HG03135 (cell line): ENCODE data around the gene FCRLA.
"Not testable (repeated sequence)": the region's sequence is repeated elsewhere in the genome, so short reads cannot be mapped to it uniquely, and the experiment has no call there.

Source experiments
- ATAC-seq: cut with Tn5 transposase; IDR thresholded peaks from one replicate; pipeline ENCODE4 v1.9.1; 2021; ENCODE audit warnings: mild to moderate bottlenecking, moderate library complexity; ENCODE audit not compliant: unreplicated experiment

The FCRLA gene, protein sequence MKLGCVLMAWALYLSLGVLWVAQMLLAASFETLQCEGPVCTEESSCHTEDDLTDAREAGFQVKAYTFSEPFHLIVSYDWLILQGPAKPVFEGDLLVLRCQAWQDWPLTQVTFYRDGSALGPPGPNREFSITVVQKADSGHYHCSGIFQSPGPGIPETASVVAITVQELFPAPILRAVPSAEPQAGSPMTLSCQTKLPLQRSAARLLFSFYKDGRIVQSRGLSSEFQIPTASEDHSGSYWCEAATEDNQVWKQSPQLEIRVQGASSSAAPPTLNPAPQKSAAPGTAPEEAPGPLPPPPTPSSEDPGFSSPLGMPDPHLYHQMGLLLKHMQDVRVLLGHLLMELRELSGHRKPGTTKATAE

DNA sequence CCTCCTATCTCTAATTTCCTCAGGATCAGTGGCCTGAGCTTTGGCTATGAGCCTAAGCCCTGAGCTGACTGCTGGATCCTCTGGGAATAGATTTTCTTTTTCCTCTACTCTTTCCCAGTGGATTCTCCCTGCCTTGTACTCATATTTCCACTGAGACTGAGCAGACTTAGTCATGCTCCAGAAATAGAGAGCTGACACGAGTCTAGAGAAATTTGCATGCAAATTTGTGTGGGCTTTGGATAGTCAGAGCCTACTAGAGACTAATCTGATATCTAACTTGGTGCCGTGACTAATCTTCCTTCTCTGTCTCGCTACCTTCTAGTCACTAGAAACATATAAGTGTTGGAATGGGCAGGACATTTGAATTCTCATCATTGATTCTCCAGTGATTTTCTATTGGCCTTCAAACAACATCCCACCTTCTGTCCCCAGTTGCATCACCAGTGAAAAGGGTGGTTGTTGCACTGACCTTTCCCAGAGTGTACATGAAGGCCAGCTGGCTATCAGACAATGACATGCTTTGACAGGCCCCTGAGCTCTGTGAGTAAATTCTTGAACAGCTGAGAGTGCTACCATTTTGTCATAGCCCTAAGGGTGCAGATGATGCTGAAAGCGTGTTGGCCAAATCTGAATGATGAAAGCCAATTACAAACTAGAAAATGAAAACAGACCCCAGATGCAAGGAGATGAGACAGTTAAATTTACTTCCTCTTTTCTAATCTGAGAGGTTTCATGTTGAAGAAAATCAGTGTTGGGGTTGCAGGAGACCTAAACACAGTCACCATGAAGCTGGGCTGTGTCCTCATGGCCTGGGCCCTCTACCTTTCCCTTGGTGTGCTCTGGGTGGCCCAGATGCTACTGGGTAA, at the start of gene FCRLA:
Gene FCRLA (plus strand): TSS at position 748 of the 866 bp plus-strand sequence. CDS start 36 bp downstream, at position 784.
- peak; percentile 71 for ATAC-seq

DNA sequence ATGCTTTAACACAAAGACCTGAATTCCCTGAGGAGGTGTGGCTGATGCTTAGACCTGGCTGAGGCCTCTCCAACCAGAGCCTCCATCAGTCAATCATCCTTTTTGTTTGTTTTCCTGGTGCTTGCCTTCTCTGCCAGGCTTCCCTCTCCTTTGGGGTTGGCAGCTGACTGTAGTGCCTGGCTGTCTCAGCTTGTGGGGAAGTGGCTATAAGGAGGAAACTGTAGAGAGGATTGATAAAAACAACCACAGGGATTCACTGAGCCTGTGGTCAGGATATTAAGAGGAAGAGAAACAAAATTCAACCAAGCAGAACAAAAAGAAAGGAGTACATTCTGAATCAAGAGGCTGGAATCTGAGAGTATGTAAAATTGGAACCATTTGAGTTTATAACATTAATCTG, 48.5 kb upstream of the FCRLA start:
- not testable (repeated sequence) for ATAC-seq

DNA sequence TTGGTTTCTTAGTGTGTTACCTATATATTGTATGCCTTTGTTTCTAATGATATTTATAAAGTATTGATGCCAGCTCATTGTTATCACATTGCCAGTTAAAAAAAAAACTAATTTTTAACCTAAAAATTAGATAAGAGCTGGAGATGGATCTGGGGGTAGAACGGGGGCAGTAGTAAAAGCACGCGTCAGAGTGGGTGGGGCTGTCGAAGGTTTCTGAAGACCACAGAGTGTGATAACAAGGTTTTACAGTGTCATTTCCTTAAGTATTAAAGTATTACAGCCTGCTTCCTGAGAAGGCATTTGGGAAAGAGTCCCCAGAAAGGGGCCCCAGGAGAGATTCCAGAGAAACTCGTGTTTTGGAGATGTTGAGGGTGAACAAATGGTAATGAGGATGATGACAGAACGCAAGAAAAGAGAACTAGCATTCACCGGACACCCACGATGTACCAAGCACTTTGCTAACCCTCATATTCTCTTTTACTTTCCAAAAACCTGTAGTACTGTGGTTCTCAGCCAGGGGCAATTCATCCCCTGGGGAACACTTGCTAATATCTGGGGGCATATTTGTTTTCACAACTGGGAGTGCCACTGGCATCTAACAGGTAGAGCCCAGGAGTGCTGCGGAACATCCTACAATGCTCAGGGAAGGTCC, 45.2 kb upstream of the FCRLA start:
- ATAC-seq: not testable (repeated sequence)

DNA sequence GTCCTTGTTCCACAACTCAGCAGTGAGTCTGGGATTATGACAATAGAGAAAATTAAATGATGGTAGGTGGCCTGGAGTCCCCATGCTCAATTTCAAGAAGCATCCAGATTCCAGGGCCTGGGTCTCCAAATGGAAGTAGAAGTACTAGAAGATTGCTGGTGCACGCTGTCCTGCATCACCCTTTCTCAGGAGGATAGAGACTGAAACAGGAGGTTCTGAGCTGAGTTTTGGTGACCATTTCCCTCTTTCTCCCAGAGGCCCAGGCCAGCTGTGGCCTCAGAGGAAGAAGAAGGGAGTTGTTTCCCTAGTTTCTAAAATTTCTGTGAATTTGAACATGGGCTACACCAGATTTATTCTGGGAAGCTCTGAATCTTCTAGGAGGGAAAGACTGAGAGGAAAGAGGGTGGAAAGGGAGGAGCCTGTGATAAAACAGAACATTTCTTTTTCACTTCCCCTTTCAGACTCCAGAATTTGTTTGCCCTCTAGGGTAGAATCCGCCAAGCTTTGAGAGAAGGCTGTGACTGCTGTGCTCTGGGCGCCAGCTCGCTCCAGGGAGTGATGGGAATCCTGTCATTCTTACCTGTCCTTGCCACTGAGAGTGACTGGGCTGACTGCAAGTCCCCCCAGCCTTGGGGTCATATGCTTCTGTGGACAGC, 44.2 kb upstream of the FCRLA start, which contains the start of gene FCGR2B:
Gene FCGR2B (plus strand): TSS at position 460 of the 656 bp plus-strand sequence. CDS start 99 bp downstream, at position 559.
- peak; percentile 61 for ATAC-seq

DNA sequence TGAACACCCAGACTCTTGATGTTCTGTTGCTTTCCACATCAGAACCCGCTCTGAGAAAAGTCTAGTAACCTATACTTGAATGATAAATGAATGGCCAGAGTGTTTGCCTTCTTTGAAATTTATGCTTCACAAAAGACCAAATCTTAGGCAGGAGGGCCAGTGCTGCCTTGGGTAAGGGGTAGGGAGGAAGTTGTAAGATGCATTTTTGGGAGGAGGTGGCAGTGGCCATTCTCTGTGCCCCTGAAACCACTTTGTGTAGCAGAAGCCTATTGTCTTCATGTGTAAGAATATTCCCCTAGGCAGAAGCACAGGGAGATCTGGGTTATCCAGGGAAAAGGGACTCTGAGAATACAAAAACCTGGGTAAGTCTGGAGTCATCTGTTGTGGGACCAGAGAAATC, 43.5 kb upstream of the FCRLA start:
- peak; percentile 11 for ATAC-seq

DNA sequence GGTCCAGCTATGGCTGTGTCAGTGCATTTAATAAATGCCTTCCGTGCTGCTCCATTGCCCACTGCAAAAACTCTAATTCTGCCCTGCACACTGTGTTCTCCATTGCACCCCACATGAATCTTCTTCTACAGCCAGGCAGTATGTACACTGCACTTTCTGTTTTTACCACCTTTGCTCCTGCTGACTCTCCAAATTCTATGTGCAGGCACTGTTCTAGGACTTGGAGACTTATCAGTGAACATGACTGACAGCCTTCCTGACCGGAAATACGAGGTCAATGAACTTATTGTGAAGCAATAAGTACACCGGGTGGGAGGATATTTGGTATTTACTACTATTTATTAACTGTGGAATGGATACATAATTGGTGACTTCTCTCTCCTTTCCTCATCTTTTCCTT, 42.3 kb upstream of the FCRLA start:
- ATAC-seq: not testable (repeated sequence)

DNA sequence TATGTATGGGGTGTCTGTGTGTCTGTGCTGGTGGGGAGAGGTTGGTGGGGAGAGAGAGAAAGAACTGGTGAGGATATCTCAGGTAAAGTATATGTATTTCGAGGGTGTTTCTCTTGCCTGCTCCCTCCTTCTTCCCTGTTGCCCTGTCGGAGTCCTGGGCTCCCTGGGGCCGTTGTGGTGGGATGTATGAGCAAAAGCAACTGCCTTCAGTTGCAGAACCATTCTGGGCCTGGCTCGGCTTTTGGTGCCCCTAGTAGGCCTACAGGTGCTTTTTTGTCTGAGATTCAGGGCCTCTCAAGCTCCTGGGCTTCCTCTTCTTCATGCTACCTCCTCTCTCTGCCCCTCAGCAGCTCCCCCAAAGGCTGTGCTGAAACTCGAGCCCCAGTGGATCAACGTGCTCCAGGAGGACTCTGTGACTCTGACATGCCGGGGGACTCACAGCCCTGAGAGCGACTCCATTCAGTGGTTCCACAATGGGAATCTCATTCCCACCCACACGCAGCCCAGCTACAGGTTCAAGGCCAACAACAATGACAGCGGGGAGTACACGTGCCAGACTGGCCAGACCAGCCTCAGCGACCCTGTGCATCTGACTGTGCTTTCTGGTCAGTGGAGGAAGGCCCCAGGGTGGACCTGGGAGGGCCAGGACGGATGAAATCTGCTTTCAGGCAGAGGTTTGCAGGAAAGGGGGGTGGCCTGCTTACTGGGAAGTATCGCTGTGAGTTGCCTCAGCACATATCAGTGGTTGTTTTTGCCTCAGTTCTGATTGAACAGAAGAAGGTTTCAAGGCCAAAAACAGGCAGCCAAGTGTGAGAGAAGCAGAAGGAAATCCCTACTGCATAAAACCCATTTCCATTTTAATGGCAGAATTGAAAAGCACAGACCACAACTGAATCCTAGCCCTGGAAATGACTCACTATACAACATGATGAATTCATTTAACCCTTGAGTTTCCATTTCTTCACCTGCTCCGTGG, 35.7 kb upstream of the FCRLA start:
- ATAC-seq: not testable (repeated sequence)

DNA sequence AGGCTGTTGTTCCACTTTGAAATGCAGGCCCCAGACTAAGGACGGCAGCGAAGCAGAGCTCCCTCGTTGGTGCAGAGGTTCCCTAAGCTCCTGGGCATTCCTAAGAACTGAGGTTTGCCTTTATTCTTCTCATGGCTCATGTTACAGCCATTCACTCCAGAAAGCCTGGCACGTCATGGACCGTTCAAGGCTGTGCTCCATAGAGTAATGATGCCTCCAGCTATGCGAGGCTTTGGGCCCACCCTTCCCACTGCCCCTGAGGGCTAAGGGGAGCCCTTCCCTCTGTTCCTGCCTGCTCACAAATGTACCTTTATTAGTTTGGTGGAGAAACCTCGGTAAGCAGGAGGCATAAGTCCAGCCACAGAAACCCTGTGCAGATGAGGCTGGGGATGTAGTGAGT, 33.6 kb upstream of the FCRLA start:
- not testable (repeated sequence) for ATAC-seq

DNA sequence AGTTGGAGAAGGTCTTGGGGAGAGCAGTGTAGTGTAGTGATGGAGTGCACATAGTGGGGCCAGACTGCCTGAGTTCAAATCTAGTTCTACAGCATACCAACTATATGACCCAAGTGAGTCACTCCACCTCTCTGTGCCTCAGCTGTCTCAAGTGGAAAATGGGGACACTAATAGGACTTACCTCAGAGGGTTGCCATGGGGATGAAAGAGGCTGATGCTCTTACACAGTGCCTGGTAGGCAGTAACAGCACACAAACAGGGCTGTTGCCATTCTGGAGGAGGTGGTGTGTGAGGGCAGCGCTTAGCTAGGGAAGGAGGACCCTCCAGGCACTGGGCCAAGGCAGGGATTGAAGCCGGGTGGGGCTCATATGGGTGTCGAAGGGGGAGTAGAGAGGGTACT, 32.6 kb upstream of the FCRLA start:
- not testable (repeated sequence) for ATAC-seq

DNA sequence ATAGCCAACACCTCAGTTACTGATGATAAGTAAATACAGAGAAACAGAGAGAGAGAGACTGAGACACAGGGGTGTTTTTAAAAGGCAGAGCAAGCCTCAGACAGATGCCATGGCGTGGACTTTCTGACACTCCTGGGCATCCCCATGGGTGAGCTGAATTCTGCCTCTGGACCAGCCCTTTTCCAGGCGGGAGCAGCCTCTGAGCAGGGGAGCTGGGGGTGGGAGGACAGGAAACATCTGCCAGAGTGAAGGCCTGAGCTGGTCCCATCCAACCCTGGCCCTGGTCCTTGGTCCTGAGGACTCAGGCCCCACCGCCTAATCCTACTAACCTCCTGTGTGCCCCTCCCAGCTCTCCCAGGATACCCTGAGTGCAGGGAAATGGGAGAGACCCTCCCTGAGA, 32.1 kb upstream of the FCRLA start:
- not testable (repeated sequence) for ATAC-seq

DNA sequence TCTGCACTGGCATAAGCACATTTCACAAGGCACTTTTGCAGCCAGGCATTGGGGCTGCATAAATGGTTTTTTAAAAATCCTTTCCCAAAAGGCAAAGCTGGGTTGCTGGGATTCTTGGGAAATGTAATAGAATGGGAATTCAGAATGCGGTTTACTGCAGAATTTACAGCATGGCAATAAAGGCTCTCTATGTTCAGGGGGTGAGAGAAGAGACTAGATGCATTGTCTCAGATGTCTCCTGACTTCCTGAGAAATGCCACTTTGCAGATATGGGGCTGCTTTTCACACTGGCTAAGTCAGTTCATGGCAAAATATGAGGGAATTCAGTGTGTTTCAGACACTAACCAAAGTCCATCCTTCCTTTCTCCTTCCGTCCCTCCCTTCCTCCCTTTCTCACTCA, 30.6 kb upstream of the FCRLA start:
- no peak for ATAC-seq

DNA sequence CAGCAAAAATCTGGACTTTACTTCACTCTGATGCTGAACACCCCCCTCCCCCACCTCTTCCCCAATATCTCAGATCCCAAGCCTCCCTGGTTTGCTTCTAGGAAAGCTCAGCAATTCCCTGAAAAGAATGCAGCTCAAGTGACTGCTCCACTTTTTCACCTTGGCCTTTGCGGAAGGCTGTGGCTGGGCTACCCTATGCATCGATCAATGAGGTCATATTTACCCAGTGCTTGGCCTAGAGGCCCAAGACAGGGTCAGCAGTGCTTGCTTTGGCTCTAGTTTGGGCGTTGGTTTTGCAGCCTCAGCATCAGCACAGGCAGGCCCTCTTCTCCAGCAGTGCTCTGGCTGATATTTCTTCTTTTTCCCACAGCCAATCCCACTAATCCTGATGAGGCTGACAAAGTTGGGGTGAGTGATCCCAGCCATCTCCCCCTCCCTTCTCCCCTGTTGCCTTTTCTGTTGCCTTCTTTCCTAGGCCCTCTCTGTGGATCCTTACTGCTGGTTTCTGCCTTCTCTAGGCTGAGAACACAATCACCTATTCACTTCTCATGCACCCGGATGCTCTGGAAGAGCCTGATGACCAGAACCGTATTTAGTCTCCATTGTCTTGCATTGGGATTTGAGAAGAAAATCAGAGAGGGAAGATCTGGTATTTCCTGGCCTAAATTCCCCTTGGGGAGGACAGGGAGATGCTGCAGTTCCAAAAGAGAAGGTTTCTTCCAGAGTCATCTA, 29.9 kb upstream of the FCRLA start:
- no peak for ATAC-seq

DNA sequence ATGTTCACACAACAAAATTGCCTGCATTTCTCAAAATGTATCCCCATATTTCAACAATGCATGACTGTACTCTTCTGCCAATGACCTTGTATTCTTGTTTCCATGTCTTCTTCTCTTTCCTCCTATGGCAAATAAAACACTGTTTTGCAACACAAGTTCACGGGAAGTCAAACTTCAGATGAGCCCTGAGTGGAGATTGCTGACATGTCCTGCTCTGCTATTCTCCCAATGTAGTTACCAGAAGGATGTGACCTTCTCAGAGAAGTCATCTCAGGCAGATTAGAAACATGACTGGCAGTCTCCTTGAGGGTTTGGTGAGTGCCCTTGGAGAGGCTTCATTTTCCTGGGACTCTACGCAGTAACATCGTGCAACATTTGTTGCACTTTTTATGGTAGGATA, 28.5 kb upstream of the FCRLA start:
- ATAC-seq: no peak

DNA sequence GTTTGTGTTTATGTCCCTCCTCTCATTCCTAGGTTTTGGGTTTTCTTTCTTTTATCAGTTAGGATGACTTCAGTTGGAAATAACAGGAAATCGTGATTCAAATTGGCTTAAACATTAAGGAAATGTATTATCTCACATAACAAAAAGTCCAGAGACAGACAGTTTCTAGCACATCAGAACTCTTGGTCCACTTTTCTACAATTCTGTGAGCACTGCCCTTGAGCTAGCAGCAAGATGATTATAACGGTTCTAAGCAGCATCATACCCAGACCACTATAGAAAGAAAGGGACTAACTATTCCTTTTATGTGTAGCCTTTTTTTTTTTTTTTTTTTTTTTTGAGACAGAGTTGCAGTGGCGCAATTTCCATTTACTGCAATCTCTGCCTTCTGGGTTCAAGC, 25.1 kb upstream of the FCRLA start:
- ATAC-seq: no peak

DNA sequence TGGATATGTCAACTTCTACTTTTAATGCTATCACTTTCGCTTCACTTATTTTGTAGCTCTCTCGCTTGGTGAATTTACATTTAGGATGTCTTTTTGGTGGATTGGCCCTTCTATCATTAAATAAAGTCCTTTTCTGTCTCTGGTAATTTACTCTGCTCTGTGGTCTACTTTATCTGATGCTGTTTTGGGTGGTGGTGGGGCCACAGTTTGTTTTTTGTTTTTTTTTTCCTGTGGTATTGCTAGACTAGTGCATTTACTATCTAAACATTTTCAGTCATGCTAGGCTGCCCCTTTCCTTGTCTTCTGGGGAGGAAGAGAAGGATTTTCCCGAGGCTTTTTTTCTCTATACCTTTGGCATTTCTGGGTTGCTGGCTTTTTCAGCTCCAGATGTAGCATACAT, 18.1 kb upstream of the FCRLA start:
- ATAC-seq: no peak

DNA sequence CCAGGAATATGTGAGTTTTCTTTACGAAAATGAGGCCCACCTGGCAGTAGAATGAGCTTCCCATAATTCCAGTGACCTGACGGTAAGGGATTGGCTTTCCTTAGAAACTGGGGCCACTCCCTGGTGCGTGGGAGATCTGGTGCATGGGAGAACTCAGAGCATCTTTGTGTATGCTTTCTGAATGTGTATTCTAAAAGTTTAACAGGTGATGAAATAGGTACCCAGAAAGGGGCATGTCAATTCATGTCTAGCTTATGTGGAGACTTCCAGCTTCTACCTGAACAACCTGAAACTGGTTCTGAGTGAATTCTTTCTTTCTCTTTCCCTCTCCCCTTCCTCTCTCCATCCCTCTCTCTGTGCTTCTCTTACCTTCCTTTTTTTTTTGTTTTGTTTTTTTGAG, 15.2 kb upstream of the FCRLA start:
- ATAC-seq: no peak

DNA sequence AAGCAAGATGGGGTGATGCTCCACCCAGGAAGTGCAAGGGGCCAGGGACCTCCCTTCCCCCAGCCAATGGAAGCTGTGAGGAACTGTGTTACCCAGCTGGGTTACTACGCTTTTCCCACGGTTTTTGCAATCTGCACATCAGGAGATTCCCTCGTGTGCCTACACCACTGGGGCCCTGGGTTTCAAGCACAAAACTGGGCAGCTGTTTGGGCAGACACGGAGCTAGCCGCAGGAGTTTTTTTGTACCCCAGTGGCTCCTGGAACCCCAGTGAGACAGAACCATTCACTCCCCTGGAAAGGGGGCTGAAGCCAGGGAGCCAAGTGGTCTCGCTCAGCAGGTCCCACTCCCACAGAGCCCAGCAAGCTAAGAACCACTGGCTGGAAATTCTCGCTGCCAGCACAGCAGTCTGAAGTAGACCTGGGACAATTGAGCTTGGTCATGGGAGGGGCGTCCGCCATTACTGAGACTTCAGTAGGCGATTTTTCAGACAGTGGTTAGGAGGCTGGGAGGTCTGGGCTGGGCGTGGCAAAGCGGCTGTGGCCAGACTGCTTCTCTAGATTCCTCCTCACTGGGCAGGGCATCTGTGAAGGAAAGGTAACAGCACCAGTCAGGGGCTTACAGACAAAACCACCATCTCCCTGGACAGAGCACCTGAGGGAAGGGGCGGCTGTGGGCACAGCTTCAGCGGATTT, 13.9 kb upstream of the FCRLA start:
- not testable (repeated sequence) for ATAC-seq

DNA sequence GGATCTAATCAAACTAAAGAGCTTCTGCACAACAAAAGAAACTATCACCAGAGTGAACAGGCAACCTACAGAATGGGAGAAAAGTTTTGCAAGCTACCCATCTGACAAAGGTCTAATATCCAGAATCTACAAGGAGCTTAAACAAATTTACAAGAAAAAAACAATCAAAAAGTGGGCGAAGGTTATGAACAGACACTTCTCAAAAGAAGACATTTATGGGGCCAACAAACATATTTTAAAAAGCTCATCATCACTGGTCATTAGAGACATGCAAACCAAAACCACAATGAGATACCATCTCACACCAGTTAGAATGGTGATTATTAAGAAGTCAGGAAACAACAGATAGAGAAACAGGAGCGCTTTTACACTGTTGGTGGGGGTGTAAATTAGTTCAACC, 8.7 kb upstream of the FCRLA start:
- ATAC-seq: not testable (repeated sequence)
